HCT116 (cell line): ENCODE data around the gene CDC42SE2.
"Not testable (repeated sequence)": the region's sequence is repeated elsewhere in the genome, so short reads cannot be mapped to it uniquely, and the experiment has no call there.

Experiments
- EZH2 ChIP-seq: fragments of 200-600 bp; sonication (generic); IDR thresholded peaks from 2 replicates; pipeline ENCODE4 v1.6.1; 2017; ENCODE audit warnings: antibody characterized with exemption, mixed run types
- FOSL1 ChIP-seq: IDR thresholded peaks from 2 replicates; pipeline ENCODE4 v1.6.1; 2012; ENCODE audit warnings: low read depth
- POLR2A ChIP-seq: IDR thresholded peaks from 2 replicates; pipeline ENCODE4 v1.7.0; 2011; ENCODE audit warnings: borderline replicate concordance; ENCODE audit not compliant: insufficient read depth, insufficient read length; ENCODE audit errors: extremely low read depth
- POLR2AphosphoS5 ChIP-seq: IDR thresholded peaks from 2 replicates; pipeline ENCODE4 v1.6.1; 2011; ENCODE audit warnings: mild to moderate bottlenecking, low read depth, low read length, moderate library complexity
- TF ChIP-seq, protein P1 (sequence below), 3 experiments: fragments of 200-600 bp in 1 of 3; sonication (generic) in 1 of 3; IDR thresholded peaks in 2 of 3; conservative IDR thresholded peaks in 1 of 3; 2 replicates each; pipeline ENCODE4 v1.5.1; 2012 to 2017; ENCODE audit warnings: low read depth in 2 of 3, low read length in 2 of 3, antibody characterized with exemption in 1 of 3, borderline replicate concordance in 1 of 3, control low read depth in 1 of 3, mild to moderate bottlenecking in 1 of 3, mixed read lengths in 1 of 3, mixed run types in 1 of 3, moderate library complexity in 1 of 3; ENCODE audit not compliant: insufficient read depth in 1 of 3
- TF ChIP-seq, protein P2 (sequence below): IDR thresholded peaks from 2 replicates; pipeline ENCODE4 v1.6.1; 2012; ENCODE audit warnings: low read depth

DNA sequence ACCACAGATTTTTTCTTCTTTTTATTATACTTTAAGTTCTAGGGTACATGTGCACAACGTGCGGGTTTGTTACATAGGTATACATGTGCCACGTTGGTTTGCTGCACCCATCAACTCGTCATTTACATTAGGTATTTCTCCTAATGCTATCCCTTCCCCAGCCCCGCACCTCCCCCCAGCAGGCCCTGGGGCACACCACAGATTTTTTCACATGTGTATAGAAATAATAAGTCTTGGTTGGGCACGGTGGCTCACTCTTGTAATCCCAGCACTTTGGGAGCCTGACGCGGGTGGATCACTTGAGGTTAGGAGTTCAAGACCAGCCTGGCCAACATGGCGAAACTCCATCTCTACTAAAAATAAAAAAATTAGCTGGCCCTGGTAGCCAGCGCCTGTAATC, 9.8 kb upstream of the CDC42SE2 start:
- TF ChIP-seq FOSL1, POLR2A, EZH2, POLR2AphosphoS5: not testable (repeated sequence)
- TF ChIP-seq, protein P1, sequence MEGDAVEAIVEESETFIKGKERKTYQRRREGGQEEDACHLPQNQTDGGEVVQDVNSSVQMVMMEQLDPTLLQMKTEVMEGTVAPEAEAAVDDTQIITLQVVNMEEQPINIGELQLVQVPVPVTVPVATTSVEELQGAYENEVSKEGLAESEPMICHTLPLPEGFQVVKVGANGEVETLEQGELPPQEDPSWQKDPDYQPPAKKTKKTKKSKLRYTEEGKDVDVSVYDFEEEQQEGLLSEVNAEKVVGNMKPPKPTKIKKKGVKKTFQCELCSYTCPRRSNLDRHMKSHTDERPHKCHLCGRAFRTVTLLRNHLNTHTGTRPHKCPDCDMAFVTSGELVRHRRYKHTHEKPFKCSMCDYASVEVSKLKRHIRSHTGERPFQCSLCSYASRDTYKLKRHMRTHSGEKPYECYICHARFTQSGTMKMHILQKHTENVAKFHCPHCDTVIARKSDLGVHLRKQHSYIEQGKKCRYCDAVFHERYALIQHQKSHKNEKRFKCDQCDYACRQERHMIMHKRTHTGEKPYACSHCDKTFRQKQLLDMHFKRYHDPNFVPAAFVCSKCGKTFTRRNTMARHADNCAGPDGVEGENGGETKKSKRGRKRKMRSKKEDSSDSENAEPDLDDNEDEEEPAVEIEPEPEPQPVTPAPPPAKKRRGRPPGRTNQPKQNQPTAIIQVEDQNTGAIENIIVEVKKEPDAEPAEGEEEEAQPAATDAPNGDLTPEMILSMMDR (IDR thresholded peaks at IDR 0.05 in 2 of 3, conservative IDR thresholded peaks at IDR 0.05 in 1 of 3; ENCODE audit: borderline replicate concordance in 1 of 3, insufficient read depth in 1 of 3, low read depth in 2 of 3, low read length in 2 of 3), result not testable (repeated sequence)
- TF ChIP-seq, protein P2, sequence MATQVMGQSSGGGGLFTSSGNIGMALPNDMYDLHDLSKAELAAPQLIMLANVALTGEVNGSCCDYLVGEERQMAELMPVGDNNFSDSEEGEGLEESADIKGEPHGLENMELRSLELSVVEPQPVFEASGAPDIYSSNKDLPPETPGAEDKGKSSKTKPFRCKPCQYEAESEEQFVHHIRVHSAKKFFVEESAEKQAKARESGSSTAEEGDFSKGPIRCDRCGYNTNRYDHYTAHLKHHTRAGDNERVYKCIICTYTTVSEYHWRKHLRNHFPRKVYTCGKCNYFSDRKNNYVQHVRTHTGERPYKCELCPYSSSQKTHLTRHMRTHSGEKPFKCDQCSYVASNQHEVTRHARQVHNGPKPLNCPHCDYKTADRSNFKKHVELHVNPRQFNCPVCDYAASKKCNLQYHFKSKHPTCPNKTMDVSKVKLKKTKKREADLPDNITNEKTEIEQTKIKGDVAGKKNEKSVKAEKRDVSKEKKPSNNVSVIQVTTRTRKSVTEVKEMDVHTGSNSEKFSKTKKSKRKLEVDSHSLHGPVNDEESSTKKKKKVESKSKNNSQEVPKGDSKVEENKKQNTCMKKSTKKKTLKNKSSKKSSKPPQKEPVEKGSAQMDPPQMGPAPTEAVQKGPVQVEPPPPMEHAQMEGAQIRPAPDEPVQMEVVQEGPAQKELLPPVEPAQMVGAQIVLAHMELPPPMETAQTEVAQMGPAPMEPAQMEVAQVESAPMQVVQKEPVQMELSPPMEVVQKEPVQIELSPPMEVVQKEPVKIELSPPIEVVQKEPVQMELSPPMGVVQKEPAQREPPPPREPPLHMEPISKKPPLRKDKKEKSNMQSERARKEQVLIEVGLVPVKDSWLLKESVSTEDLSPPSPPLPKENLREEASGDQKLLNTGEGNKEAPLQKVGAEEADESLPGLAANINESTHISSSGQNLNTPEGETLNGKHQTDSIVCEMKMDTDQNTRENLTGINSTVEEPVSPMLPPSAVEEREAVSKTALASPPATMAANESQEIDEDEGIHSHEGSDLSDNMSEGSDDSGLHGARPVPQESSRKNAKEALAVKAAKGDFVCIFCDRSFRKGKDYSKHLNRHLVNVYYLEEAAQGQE, result not testable (repeated sequence)
